GM18511 (cell line): ENCODE data around the gene ARMC7.
A peak's percentile ranks its signal among the peaks of the same experiment; 100 is the strongest.

Experiments used
- ATAC-seq: cut with Tn5 transposase; IDR thresholded peaks from one replicate; pipeline ENCODE4 v1.9.1; 2021; ENCODE audit warnings: mild to moderate bottlenecking, moderate library complexity; ENCODE audit not compliant: unreplicated experiment

Gene ARMC7

GRCh38 chr17:75077496-75078283 lies 32.1 kb upstream of the ARMC7 start:
- peak; percentile 49 for ATAC-seq

GRCh38 chr17:75078284-75079022 lies 31.3 kb upstream of the ARMC7 start:
- peak; percentile 55 for ATAC-seq

- ATAC-seq, result no peak
Observed at GRCh38 chr17:75079023-75079373, 30.8 kb upstream of the ARMC7 start.

GRCh38 chr17:75081611-75082540 lies 27.9 kb upstream of the ARMC7 start:
- no peak for ATAC-seq

GRCh38 chr17:75082683-75083082 lies 27.1 kb upstream of the ARMC7 start:
- no peak for ATAC-seq

GRCh38 chr17:75084039-75084660 lies 25.6 kb upstream of the ARMC7 start:
- no peak for ATAC-seq

- ATAC-seq, result no peak
Observed at GRCh38 chr17:75086496-75087181, 23.1 kb upstream of the ARMC7 start.

- ATAC-seq, result no peak
Observed at GRCh38 chr17:75087182-75087557, 22.6 kb upstream of the ARMC7 start.

GRCh38 chr17:75087558-75088453 lies 22.0 kb upstream of the ARMC7 start, which contains the start of gene SLC16A5:
Gene SLC16A5 (plus strand): TSS chr17:75087954. CDS start chr17:75093637, 5,683 bp downstream.
- peak; percentile 61 for ATAC-seq

- ATAC-seq, result peak; percentile 17
Observed at GRCh38 chr17:75088465-75089417, 21.0 kb upstream of the ARMC7 start.

- ATAC-seq, result no peak
Observed at GRCh38 chr17:75090871-75091854, 18.6 kb upstream of the ARMC7 start.

- no peak for ATAC-seq
Observed at GRCh38 chr17:75091855-75092327, 17.9 kb upstream of the ARMC7 start.

GRCh38 chr17:75093548-75094158 lies 16.1 kb upstream of the ARMC7 start:
- no peak for ATAC-seq

- ATAC-seq, result no peak
Observed at GRCh38 chr17:75094871-75095399, 14.8 kb upstream of the ARMC7 start.

GRCh38 chr17:75096082-75096625 lies 13.6 kb upstream of the ARMC7 start:
- no peak for ATAC-seq

- no peak for ATAC-seq
Observed at GRCh38 chr17:75097865-75098264, 11.9 kb upstream of the ARMC7 start.
